NCI-H1417 (cell line): ENCODE data around the gene KCNIP3.
"Not testable (repeated sequence)": the region's sequence is repeated elsewhere in the genome, so short reads cannot be mapped to it uniquely, and the experiment has no call there.

ENCODE experiments used
- DNase-seq, 3 experiments: peaks; one replicate each; lab custom pipeline; 2025; lab: John Stamatoyannopoulos, UW

The KCNIP3 gene

DNA sequence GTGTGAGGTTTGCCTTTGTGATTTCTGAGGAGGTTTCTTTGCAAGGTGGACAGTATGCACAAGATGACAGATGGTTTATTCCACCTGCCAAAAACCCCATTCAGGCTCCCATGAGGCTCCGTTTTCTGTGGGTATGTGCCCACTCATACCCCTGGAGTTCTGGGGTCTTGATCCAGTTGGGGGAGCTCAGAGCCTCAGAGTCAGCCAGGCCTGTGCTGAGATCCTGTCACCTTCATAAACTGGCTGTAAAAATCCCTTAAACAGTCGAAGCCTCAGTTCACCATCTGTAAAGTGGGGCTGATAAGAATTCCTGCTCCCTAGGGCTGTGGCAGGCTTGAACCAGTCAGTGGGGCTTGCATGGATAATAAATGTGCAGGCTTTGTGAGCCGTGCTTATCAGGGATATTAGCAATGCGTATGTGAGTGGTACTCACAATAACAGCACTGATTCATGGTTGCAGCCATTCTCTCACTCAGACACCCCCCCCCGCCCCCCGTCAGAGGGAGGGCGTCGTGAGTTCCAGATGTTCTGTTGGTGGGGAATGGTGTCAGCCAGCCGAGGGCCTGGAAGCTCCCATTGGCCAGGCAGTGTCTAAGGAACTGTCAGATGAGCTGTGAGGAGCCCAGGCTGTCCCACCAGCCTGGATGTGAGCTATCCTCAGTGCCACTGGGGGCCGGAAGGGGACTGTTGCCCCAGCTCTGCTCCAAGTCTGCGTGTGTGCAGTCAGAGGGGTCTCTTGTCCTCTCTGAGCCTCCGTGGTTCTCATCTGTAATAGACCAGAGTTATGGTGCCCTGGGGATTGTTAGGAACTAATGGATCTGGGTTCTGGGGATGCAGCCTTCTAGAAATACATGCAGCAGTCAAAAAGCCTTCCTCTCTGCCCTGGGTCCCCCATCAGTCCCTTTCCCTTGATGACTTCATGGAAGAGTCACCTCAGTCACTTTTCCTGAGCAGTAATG is 51.7 kb downstream of the KCNIP3 start:
- DNase-seq = no peak

DNA sequence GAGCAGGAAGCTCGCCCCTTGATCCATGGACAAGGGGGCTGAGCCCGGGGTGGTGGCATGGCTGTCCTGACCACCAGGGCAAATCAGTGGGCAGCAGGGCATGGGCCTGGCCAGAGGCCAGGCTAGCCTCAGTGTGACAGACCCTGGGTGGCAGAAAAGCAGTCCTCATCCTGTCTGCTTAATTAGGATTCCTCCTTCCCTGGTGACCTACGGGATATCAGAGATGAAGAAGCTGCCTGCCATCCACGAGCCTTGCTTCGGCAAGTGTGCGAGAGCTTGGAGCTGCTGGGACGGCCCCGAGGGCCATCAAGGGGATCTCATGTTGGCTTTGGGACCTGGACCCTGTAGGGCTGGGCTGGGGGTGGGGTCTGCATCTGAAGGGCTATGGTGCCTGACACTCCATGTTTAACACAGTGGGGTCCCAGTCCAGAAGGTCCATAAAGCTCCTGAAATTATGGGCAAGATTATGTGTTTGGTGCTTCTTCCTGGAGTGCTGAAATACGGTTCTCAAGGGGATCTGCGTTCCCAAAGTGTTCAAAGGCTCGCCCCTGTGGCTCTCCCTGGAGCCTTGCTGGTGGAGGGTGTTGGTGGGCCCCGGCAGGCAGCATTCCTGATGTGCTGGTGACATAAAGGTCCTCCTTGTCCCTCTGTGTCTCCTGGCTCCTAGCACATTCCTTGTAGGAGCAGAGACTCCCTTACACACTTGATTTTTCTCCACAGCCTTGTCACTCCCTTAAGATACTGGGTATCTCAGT is 52.6 kb downstream of the KCNIP3 start:
- DNase-seq = no peak

- DNase-seq = no peak
Observed at GRCh38 chr2:95350368-95350767, 53.2 kb downstream of the KCNIP3 start.

DNA sequence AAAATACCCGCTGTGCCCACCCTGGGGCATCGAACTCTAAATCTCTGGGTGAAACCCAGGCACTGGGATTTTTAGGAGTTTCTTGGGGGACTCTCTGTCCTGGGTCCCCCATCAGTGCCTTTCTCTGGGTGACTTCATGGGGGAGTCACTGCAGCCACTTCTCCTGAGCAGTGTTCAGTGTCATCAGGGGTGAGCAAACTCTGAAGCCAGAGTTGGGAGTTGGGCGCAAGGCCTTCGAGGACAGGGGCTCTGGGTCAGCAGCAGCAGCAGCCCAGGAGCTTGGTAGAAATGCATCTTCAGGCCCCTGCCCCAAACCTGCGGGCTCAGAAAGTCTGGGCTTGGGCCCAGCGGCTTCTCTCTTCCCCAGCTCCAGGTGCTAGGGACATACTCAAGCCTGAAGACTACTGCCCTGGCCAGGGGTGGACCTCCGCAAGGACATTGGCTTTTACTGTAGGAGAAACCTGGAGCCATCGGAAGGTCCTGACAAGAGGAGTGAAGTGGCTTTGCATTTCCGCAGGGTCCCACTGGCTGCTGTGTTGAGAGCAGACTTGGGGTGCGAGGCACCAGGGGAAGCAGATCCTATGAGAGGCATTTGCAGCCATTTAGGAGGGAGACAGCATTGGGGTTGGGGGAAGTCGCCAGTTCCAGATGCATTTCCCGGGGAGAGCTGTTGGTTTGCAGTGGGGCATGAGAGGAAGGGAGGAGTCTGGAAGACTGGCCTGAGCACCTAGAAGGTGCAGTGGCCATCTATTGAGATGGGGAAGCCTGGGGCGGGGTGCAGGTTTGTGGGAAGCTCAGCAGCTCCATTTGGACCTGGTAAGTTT is 53.8 kb downstream of the KCNIP3 start:
- DNase-seq = no peak

DNA sequence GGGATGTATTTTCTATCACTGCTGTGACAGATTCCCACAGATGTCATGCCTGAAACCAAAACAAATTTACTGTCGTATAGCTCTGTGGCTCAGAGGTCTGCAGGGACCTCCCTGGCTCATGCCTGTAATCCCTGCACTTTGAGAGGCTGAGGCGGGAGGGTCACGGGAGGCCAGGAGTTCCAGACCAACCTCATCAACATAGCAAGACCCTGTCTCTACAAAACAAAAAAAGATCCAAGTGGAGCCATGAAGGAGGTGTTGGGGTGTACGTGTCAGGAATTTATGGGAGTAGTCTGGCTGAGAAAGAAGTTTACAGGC is 54.4 kb downstream of the KCNIP3 start:
- no peak for DNase-seq

DNA sequence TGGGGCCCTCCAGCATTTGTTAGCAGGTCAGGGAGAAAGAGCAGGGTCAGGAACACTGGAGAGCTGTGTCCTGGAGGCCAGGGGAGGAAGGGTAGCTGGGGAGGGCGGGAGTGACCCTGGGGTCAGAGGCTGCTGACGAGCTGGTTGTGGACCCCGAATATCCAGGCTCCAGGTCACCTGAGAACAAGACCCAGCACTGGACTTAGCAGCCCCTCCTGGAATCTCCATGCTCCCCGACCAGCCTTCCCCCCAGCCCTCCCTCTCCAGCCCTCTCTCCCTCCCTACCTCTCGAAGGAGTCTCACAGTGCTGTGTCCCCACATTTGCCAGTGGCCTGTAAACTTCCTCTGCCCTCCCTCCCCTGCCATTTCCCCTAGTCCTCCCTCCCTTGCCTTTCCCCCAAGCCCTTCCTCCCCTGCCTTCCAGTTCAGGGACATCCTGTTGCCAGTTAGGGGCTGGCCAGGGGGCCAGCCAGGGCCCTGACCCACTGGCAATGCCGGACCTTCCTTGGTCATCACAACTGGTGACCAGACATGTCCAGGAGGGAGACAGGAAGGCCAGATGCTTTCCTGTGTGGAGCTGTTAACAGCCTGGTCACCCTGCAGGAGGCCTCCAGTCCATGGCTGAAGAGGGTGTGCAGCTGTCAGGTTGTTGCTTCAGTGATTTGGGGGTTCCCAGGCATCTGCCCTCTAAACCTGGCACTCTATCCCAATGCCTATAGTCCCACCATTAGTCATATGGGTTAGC is 55.3 kb downstream of the KCNIP3 start:
- no peak for DNase-seq

GRCh38 chr2:95353055-95353575 is 56.0 kb downstream of the KCNIP3 start:
- no peak for DNase-seq

- no peak for DNase-seq
Observed at GRCh38 chr2:95353613-95354468, 56.7 kb downstream of the KCNIP3 start.

DNA sequence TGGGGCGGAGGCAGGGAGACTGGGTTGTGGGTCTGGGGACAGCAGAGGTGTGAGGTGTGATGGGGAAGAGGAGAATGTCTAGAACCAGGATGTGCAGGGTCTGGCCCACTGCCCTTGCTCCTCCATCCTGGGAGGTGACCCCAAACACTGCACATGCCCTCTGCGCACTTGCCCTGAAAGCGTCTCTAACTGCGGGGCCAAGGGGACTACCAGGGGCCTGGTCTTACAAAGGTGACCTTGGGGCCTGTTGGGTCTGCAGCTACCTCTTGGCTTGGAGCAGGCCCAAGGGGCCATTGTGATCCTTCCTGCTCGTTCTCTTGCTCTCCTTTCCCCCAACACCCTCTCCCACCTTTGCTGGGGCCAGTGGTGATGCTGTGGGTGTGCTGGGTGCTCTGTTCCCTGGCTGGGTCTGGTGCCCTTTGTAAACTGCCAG is 57.3 kb downstream of the KCNIP3 start:
- no peak for DNase-seq

GRCh38 chr2:95354925-95355324 is 57.8 kb downstream of the KCNIP3 start:
- DNase-seq = no peak

GRCh38 chr2:95355486-95355885 is 58.3 kb downstream of the KCNIP3 start:
- not testable (repeated sequence) for DNase-seq

GRCh38 chr2:95356821-95357700 is 59.9 kb downstream of the KCNIP3 start:
- DNase-seq = no peak

DNA sequence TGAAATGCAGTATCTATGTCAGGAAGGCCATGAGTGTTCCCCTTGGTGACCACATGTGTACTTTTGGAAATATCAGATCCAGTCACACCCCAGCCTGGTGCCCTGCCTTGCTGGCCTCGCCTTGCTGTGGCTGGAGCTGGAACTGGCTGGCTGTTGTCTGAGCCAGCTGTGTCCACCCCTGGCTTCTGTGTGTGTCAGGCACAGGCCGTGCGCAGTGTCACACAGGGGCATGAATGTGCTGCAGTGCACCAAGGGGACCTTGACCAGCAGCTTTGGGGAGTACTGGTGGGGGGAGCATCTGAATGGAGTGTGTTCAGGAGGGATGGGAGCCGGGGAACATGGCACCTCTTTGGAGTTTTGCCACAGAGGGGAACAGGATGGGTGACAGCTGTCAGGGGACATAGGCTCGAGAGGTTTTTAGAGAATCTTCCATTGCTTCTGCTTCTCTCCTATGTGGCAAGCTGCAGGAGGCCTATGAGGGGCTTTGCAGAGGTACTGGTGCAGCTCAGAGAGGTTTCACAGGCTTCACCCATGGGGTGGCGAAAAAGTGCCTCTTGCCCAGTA is 60.7 kb downstream of the KCNIP3 start:
- no peak for DNase-seq

DNA sequence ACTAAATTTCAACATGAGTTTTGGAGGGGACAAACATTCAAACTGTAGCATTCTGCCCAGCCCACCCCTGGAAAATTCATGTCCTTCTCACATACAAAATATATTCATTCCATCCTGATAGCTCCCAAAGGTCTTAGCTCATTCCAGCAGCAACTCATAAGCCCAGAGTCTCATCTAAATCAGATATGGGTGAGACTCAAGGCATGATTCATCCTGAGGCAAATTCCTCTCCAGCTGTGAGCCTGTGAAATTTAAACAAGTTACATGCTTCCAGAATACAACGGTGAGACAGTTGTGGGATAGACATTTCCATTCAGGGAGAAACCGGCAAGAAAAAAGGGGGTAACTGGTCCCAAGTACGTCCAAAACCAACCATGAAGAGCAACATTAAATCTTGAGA is 61.9 kb downstream of the KCNIP3 start:
- DNase-seq = no peak

- no peak for DNase-seq
Observed at GRCh38 chr2:95359501-95359930, 62.4 kb downstream of the KCNIP3 start.

DNA sequence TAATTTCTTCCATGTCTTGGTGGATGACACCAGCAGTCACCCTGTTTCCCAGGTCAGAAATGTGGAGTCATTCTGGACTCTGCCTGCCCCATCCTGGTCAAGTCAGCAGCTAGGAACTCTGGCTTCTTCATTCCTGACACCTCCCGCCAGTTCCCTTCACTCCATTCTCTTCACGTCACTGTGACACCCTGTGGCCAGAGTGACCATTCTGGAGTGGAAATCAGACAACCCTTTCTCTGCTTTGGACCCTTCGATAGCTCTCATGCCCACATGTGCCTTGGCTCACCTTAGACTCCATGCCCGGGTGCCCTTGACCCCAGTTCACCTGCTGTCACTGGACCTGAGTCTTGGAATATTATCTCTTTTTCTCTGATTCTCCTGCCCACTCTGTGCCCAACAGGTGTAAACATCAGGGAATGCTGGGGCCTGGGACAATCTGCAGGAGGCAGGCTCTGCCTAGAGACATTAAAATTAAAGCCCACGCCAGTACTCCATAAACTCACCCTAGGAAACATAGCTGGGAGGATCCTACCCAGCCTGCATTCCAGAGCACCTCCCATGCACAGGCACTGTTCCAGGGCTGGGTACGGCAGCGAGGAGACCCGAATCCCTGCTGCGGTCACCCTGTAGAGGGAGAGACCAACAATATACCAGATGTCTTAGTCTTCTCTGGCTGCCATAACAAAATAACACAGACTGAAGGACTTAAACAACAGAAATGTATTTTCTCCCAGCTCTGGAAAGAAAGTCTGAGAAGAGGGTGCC is 64.3 kb downstream of the KCNIP3 start:
- DNase-seq = no peak

GRCh38 chr2:95362486-95362885 is 65.3 kb downstream of the KCNIP3 start:
- no peak for DNase-seq

DNA sequence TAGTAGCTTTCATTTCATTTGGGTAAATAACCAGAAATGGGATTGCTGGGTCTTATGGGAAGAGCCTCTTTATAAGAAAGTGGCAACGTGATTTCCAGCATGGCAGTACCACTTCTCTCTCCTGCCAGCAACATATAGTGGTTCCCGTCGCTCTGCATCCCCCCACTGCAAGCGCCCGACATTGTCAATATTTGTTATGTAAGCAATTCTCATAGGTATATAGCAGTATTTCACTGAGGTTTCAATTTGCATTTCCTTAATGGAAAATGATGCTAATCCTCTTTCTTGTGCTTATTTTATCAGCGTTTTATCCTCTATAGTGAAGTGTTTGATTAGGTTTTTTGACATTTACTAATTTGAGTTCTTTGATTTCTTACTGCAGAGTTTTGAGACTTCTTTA is 69.4 kb downstream of the KCNIP3 start:
- no peak for DNase-seq
